Tibial nerve (tissue), 4 donors: ENCODE data around the gene NT5C. TPM values are rescaled to one million over a fixed set of nuclear protein-coding genes. Genes with fewer than 3 reads are reported as not detected.
A peak's percentile ranks its signal among the peaks of the same experiment; 100 is the strongest.

Experiments used
- DNase-seq, 2 donors: peaks; one replicate each; pipeline ENCODE4 v3.0.0-alpha.2; 2019; ENCODE audit warnings: low spot score in 2 of 2
- H3K27ac ChIP-seq, 4 donors: fragments of 200-600 bp; sonication (generic) in 3 of 4; one replicate each; pipeline ENCODE4 v1.5.1; 2017 to 2019; ENCODE audit warnings: mild to moderate bottlenecking in 1 of 4
- H3K27me3 ChIP-seq, 2 donors: fragments of 200-600 bp; sonication (generic) in 1 of 2; one replicate each; pipeline versions ENCODE4 v1.5.1 to v1.6.0; 2017 to 2019
- H3K36me3 ChIP-seq, 3 donors: fragments of 200-600 bp; sonication (generic); one replicate each; pipeline ENCODE4 v1.5.1; 2018 to 2019
- H3K4me1 ChIP-seq, 4 donors: fragments of 200-600 bp; sonication (generic) in 3 of 4; one replicate each; pipeline ENCODE4 v1.5.1; 2017 to 2019
- H3K4me3 ChIP-seq, 4 donors: fragments of 200-600 bp; sonication (generic) in 3 of 4; one replicate each; pipeline ENCODE4 v1.5.1; 2017 to 2019; ENCODE audit warnings: mild to moderate bottlenecking in 1 of 4, moderate library complexity in 1 of 4
- H3K9me3 ChIP-seq, 4 donors: fragments of 200-600 bp; sonication (generic) in 3 of 4; one replicate each; pipeline ENCODE4 v1.5.1; 2017 to 2019
- CTCF ChIP-seq, 5 experiments: fragments of 200-600 bp in 3 of 5; fragments of 450-650 bp in 2 of 5; sonication (generic) in 3 of 5; IDR thresholded peaks; one replicate each; pipeline ENCODE4 v1.5.1; 2016 to 2019; ENCODE audit warnings: antibody characterized with exemption in 5 of 5, mild to moderate bottlenecking in 3 of 5, moderate library complexity in 2 of 5
- EP300 ChIP-seq, 2 donors: sonication (generic); formaldehyde crosslinking; IDR thresholded peaks; one replicate each; pipeline ENCODE4 v1.6.1; 2017; ENCODE audit warnings: antibody characterized with exemption in 2 of 2, mild to moderate bottlenecking in 1 of 2
- POLR2A ChIP-seq, 2 donors: fragments of 450-650 bp; IDR thresholded peaks; one replicate each; pipeline ENCODE4 v1.6.1; 2017; ENCODE audit warnings: antibody characterized with exemption in 2 of 2, mild to moderate bottlenecking in 2 of 2, moderate library complexity in 2 of 2
- WGBS, 2 donors: methylation state at CpG; one replicate each; pipeline ENCODE4 v1.1.5; 2018; 5-methylcytosine and 5-hydroxymethylcytosine counted together
- total RNA-seq, 4 donors: library from RNA; depleted of rRNA; stranded (reverse); fragments of >200 nt; gene quantifications; one replicate each; pipeline ENCODE4 v1.1.0, GENCODE V29; 2016

NT5C gene
- total RNA-seq, 4 donors from 2014 or later = 137 to 194 (median 166) TPM

GRCh38 chr17:75113798-75114551, 17.6 kb downstream of the NT5C start:
- H3K27ac ChIP-seq = peak overlapping the region; percentile 62 to 94 (median 90)
- 2% methylated on average over 22 of the region's 22 CpGs for WGBS, 2 donors
- peak; percentile 91 to 97 (median 95) for TF ChIP-seq CTCF (IDR thresholded peaks at IDR 0.05)
- TF ChIP-seq POLR2A (IDR thresholded peaks at IDR 0.05) = no peak
- TF ChIP-seq EP300 (IDR thresholded peaks at IDR 0.05) = peak; percentile 41 to 48
- H3K4me3 ChIP-seq = peak overlapping the region; percentile 30 to 75 (median 57)
- H3K9me3 ChIP-seq = no peaks in the 10 kb centered on the region
- H3K36me3 ChIP-seq = peaks cover 0 to 8% (median 0%) of the 10 kb centered on the region in 3 donors
- peak; percentile 88 to 98 for DNase-seq
- H3K27me3 ChIP-seq = no peaks in the 10 kb centered on the region
- H3K4me1 ChIP-seq = peaks cover 0 to 61% (median 28%) of the 10 kb centered on the region in 4 donors

- Histone ChIP-seq H3K4me1 (peaks cover 0 to 63% (median 30%) of the 10 kb centered on the region in 4 donors), H3K36me3 (peaks cover 0 to 5% (median 0%) of the 10 kb centered on the region in 3 donors), H3K4me3 (no peak overlapping the region), H3K9me3 (no peaks in the 10 kb centered on the region), H3K27ac (no peak overlapping the region), H3K27me3 (no peaks in the 10 kb centered on the region)
- 76 to 78% methylated on average over 7 of the region's 7 CpGs for WGBS, 2 donors
- no peak for DNase-seq
- TF ChIP-seq POLR2A (IDR thresholded peaks at IDR 0.05) (no peak), CTCF (IDR thresholded peaks at IDR 0.05) (no peak), EP300 (IDR thresholded peaks at IDR 0.05) (no peak)
Measured at GRCh38 chr17:75111777-75112335, 19.7 kb downstream of the NT5C start.

GRCh38 chr17:75110234-75110937, 21.2 kb downstream of the NT5C start:
- Histone ChIP-seq H3K9me3 (no peaks in the 10 kb centered on the region), H3K4me3 (peak overlapping the region; percentile 52 to 97 (median 81)), H3K27ac (peak overlapping the region; percentile 44 to 86 (median 71)), H3K36me3 (peaks cover 0 to 10% (median 0%) of the 10 kb centered on the region in 3 donors), H3K27me3 (no peaks in the 10 kb centered on the region), H3K4me1 (peaks cover 0 to 48% (median 28%) of the 10 kb centered on the region in 4 donors)
- TF ChIP-seq POLR2A (IDR thresholded peaks at IDR 0.05) (no peak), EP300 (IDR thresholded peaks at IDR 0.05) (no peak), CTCF (IDR thresholded peaks at IDR 0.05) (no peak)
- 24 to 26% methylated on average over 32 to 37 of the region's 40 CpGs for WGBS, 2 donors
- DNase-seq = no peak

- Histone ChIP-seq H3K4me3 (peak within 1 kb of the TSS; percentile 52 to 97 (median 81)), H3K4me1 (peaks cover 0 to 40% (median 21%) of the 10 kb centered on the region in 4 donors), H3K27me3 (no peaks in the 10 kb centered on the region), H3K36me3 (peaks cover 0 to 16% (median 0%) of the 10 kb centered on the region in 3 donors), H3K9me3 (no peaks in the 10 kb centered on the region), H3K27ac (peak within 1 kb of the TSS; percentile 44 to 86 (median 71))
- WGBS, 2 donors = 0 to 1% methylated on average over 41 to 62 of the region's 68 CpGs
- peak; percentile 72 to 79 for DNase-seq
- peak; percentile 14 to 60 for TF ChIP-seq POLR2A (IDR thresholded peaks at IDR 0.05)
- no peak for TF ChIP-seq CTCF (IDR thresholded peaks at IDR 0.05)
- TF ChIP-seq EP300 (IDR thresholded peaks at IDR 0.05) = peak in 1 of 2 donors; percentile 73
Measured at GRCh38 chr17:75109407-75110233, 21.9 kb downstream of the NT5C start, which contains the start of gene ARMC7. Gene ARMC7, plus strand, starts transcription at chr17:75109969. Its CDS starts 320 bp downstream, at chr17:75110289.
